T-helper 22 cell (primary cell): ENCODE data around the gene PPP1R1B.

ENCODE experiments used
- DNase-seq: peaks from one replicate; pipeline ENCODE4 v3.0.0-alpha.2; 2020; ENCODE audit warnings: low read depth

Gene PPP1R1B

DNA sequence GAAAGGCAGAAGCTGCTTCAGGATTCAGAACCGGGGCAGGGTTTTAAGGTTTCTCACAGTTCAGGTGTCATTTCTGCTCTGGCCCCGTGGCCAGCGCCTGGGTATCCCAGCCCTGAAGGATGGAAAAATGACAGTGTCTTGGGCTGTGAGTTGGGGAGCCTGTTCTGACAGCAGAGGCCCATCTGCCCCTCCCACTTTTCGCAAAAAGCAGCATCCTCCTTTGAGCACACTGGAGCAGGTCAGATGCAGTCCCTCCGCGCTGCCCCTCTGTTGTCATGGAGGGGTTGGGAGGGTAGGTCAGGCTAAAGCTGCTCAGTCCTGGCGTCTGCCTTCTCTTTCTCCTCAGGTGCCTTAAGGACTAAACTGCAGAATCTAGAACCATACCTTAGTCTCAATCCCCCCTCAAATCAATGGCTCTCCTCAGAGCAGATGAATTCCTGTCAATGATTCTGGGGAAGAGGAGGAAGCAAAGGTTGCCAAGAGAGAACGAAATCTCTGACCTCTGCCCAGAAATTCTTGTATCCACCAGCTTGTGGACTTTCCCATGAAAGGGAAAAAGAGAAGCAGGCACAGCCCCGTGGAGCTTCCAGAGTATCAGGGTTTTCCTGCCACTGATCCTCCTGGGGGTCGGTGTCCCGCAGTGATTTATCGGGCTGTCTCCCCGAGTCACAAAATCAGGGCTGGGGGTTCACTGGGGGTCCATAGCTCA lies 26.3 kb upstream of the PPP1R1B start:
- no peak for DNase-seq

DNA sequence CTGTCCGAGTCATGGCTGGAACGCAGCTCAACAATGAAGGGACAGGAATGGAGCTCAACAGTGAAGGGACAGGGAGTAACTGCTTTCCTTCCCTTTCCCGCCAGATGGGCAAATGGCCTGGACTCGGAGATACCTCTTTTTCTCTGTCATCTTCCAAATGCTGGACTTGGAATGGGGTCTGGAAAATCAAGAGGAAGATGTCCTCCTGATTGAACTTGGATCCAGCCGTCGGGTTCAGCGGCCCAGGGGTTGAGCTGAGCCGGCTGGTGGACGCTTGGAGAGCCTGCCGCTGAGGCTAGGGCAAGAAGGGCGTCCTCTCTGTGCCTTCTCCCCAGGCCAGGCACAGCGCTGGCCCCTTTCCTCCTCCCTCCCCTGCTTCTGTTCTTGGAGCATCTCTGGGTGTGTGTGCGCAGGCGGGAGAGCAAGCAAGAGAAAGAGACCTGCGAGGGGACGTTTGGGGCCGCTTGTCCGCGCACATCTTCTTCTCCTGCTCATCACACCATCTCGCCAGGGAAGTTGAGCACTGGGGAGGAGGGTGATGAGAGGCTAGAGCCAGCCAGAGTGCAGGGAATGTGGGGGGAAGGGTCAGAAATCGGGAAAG lies 25.7 kb upstream of the PPP1R1B start:
- DNase-seq = no peak

DNA sequence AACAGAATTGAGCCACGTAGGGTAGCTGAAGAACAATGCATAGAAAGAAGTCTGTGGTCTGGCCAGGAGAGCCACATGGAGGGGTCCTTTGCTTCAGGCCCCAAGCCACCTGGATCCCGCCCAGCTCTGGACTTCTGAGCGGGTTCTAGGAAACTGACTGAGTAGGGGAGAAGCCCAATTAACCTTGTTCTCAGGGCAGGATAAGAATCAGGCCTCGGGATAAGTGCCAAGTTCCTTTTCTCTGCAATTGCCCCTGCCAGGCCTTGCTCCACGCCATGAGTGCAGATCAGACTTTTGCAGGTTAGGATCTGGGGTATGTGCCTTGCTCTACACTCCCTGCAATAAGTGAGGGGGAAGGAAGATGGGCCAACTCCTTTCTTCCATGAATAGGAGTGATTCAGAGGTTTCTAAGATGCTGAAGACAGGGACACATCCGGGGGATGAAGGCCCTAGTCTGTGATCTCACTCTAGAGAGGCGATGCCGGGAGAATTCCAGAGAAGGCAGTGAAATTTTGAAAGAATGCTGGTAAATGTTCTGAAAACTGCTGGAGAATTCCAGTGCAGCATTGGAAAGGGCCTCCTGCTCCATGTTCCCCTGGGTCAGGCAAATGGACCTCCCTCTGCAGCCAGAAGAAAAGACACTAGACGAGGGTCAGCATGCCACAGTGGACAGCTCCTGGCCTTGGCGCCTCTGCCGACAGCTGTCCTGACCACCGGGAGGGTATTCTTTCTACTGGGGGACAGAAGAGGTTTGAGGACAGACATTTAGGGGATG lies 24.8 kb upstream of the PPP1R1B start:
- no peak for DNase-seq

DNA sequence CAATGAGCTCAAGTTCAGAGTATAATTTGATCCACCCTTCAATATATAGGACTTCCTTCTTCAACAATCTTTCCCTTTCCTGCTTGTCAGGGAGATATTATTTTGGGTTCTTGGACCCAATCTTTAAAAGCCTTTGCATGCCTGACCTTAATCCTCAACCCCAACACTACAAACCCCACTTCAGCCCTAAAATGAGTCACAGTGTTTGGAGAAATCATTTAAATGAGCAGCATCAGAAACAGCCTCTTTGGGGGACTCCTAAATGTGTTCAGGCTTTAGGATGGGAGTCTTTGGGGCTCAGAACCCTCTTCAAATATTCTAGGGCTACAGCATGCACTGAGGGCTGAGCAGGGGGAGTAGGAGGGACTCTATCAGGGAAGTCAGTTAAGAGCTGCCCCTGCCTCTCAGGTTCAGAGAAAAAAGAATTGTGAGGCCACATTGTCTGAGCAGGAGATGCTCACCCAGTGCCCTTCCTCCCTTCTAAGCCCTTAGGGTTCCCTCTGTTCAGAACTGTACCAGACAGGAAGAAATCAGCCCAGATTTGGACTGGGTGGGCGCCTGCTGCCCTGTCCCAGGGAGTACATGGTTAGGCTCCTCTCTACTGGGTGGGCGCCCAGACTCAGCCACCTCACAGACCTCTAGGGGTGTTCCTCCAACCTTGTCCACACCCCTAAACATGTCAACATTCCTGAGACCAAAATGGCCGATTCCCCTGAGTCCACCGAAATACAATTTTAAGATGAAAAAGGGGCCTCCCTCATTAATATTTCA lies 24.0 kb upstream of the PPP1R1B start:
- DNase-seq = no peak

DNA sequence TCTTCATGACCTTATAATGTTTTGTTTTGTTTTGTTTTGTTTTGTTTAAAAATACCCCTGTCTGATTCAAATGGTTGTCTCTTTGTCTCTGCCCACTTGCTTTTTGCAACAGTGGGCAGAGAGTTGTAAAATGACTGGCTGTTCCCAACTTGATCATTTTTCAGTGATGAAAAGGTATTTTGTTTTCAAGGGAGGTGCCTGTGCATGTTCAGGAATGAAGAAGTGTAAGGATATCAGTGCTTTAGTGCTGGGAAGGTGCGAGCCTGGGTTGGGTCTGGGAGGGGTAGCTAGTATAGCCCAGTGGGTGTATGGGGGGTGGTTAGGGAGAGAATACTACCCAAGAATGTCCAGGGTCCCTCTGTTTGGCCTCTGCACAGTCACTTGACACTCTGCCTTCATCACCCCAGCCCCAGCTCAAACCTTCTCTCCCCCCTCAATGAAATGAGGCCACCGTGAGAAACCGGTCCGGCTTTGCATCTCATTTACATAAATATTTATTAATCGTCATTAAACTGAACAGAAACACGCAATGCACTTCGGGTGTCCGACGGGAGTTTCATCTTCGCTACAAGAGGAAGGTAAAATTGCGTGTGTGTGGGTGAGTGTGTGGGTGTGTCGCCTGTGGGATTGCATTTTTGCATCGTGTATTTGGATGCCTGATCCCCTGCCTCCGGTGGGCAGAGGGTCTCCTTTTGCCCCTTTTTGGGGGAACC lies 23.3 kb upstream of the PPP1R1B start:
- DNase-seq = no peak

DNA sequence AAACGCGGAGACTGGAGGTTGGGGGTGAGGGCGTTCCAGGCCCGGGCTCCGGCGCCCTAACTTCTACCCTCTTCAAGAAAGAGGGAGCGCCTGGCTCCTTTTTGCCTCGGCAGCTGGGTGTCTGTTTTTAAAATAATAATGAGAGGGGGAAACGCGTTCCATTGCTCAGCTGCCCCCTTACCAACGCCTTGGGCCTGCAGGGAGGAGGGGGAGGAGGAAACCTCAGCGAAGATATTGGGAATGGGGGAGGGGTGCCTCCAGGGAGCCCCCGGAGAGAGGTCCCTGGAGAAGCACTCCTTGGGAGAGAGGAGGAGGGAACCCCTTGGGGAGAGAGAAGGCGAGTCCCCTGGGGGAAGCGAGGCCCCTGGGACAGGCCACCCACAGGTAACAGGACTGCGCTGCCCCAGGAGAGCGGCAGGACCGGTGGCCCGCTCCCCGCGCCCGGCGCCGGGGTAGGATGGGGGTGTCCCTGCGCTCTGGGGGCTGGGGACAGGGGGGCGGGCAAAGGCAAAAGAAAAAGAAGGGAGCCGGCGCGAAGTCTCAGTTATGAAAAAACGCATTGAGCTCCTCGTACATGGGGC lies 21.8 kb upstream of the PPP1R1B start:
- DNase-seq = no peak

DNA sequence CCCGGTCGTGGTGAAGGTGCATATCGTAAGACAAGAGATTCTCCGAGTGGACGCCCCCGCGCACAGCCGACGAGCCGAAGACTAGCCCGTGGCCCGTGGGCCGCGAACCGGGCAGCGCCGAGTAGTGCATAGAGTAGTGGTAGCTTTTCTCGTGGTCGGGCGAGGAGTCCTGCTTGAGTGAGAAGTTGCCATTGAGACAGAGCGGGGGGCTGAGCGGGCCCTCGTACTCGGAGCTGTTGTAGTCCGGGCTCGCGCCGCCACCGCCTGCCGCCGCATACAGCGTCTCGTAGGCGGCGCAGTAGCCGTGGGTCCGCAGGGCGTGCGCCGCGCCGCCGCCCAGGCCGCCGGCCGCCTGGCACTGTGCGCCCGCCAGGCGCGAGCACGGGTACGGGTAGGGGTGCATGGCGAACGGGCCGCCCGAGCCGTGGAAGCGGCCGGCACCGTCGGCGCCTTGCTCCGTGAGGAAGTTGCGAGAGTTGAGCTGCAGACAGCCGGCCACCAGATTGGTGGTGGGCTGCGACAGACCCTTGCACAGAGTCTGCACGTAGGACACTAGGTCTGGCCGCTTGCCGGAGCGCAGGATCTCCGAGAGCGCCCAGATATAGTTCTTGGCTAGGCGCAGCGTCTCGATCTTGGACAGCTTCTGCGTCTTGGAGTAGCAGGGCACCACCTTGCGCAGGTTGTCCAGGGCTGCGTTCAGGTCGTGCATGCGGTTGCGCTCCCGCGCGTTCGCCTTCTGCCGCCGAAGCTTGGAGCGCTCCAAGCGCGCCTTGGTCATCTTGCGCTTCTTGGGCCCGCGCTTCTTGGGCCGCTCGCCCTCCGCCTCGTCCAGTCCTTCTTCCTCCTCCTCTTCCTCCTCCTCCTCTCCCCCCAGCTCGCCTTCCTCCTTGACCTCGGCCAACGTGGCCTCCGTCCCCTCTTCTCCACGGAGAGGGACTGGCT lies 21.0 kb upstream of the PPP1R1B start:
- DNase-seq = no peak

DNA sequence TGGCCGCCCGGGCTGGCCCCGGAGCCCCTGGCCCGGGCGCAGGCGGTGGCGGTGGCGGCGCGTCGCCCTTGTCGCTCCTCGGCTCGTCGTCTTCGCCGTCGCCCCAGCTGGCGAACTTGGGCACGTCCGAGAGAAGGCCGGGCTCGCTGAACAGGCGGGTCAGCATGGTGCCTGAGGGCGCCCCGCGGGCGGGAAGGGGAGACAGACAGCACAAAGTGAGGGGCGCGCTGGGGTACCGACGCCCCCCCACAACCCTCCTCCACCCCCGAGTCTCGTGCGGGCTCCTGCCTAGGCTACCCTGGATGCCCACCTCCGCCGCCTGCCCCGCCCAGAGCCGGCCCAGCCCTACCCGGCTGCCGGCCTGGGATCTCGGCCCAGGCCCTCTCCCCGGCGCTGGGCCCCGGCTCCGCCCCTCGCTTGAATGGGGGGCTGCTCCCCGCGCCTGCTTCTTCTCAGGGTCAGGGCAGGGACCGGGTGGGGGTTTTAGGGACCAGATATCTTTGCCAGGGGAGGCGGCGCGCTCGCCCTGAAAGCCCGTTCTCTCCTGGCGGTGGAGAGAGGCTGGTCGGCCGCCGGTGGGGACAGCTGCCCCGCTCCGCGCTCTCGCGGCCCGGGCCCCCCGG lies 20.2 kb upstream of the PPP1R1B start:
- DNase-seq = no peak

DNA sequence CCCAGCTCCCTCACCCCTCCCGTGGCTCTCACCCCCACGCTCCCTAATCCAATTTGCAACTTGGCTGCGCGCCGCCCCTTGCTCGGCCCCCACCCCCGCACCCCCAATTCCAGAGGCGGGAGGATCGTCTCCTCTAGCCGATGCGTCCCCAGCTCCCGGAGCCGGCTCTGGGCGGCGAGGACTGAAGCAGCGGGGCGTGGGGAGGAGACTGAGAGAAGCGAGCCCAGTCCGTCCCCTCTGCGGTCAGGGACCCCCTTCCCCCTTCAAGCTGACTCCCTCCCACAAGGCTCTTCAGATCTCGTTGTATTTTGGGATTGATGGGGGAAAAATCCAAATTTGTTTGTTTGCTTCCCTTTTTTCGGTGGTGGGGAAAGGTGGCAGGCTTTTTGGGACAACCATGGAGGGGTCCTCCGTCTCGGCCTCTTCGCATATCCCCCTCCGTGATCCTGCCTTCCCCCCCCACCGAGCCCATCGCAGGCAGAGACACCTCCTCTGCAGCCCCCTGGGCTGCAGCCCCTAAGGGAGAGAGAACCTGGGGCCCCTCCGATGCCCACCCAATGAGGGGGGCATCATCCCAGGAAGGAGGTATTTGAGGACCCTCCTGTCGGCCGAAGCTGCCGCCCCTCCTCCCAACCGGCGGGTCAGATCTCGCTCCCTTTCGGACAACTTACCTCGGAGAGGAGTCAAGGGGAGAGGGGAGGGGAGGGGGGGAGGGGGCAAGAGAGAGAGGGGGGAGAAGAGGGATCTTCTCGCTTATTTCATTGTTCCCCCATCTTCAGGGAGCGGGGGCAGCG lies 19.5 kb upstream of the PPP1R1B start:
- no peak for DNase-seq

DNA sequence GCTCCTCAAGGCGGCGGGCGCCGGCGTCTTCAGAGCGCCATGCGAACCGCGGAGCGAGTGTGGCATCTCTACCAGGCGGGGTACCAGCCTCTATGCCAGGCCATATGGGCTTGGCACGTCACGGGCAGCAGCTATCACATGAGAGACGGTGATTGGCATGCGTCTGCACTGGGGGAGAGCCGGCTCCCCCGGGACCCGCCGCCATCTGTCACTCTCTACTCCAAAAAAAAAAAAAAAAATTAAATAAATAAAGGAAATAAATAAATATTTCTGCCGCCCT lies 19.0 kb upstream of the PPP1R1B start, which contains the start of gene NEUROD2:
NEUROD2 (minus strand) TSS at position 70 of the 280 bp plus-strand sequence. CDS start 1,321 bp downstream, outside the sequence.
- no peak for DNase-seq

DNA sequence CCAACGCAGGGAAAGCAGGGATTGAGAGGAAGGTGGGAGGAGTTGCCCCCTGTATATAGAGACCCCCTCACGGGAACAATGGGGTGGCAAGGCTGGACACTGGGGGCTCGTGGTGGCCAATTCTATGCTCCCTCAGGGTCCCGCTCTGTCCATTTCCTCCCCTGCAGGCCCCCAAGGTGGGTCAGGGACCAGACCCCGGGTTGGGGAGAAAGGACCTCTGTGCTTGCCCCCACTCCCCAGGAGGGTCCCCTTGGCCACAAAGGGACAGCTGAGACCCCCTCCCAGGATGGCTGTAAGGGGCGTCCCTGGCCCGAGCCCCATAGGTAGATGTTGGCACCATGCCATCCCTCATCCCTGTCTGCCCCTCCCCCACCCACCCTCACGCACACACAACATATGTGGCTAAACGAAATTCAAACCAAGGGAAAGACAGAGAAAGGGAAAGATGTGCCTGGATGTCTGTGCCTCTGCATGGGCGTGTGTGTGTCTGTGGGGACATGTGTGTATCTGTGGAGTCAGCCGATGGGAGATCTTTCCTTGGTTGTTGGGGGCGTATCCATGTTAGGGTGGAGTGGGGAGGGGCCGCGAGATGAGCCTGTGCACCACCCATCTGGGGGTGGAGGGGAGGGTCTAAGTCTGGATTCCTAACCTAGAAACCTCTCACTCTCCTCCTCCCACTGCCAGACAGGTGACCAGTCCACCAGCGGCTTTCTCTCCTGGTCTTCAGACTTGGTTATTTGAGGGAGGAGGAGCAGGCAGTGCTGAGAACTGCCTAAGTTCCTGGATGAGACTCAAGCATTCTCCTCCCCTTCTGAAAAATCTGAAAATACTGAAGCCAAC lies 18.4 kb upstream of the PPP1R1B start:
- no peak for DNase-seq

DNA sequence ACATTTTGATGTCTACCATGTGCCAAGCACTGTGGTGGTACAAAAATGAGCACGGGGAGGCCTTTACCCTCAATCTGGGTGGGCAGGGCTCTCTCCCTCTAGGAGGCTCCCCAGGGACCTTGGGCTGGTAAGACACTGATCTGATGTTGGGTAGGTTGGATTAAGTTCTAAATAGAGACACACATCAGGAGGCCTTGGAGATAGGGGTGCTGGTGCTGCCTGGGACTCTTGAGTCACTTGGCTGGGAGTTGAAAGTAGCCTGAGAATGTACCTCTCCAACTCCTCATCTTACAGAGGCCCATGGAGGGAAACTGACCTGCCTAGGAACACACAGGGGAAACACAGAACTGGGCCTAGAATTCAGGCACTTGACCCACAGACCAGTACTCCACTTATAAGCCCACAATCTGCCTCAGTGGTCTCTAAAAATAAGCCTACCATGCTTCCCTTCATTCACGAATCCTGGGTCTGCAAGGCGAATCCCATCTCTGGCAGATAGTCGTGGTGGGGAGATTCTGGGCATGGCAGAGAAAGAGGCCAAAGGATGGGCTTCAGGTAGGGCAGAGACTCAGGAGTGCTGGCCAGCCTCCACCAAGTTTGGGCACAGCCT lies 17.2 kb upstream of the PPP1R1B start:
- DNase-seq = no peak

DNA sequence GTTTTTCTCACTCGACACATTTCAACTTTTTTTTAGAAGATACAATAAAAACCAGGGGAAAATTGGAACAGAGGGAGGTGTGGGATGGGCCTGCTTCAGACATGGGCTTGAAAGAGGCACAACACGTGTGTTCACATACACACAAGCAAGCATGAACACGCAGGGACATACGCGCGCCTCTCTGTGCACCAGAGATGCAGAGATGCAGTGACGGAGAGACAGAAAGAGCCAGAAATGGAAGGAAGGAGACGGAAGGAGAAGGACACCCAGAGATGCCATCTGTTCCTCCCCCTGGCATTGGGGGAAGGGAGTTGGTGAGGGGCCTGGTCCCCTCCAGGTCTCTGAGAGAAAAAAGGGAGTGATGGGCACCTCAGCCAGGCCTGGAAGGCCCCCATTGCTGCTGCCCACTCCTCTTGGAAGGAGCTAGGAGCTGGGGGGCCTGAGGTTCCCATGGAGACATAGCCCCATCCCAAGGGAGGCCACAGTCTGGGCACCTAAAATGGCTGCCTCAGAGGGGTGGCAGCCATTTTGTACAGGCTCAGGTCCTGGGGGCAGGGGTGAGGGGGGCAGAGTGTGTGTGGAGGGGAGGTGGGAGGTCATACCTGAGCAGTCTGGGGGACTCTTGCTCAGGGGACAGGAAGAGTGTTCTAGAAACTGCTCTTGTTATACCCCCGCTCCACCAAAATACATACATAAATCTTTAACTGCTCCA lies 15.2 kb upstream of the PPP1R1B start:
- no peak for DNase-seq

DNA sequence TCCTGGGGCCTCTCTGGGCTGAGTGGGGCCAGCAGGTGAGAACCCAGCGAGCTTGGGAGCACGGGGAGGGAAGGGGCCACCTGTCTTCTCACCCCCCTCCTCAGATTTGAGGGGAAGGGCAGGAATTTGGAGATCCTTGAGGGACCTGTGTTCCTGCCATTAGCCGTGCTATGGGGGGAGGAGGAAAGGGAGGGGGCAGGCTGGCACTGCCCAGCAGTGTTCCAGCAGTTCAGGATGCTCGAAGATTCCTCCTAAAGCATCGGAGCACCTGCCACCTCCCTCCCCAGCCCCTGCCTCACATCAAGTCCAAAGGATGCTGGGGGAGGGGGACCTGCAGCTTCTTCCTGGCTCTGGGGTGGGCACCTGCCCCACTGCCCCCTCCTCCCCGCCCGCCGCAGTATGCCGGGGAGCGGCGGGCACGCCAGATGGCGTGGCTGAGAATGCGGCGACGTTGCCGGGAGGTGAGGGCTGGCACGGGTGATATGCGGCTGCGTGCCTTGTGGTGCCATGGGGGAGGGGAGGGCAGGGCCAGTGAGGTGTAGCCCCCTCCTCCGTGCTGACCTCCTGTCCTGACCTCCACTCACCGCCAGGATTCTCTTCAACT lies 14.4 kb upstream of the PPP1R1B start:
- DNase-seq = no peak

DNA sequence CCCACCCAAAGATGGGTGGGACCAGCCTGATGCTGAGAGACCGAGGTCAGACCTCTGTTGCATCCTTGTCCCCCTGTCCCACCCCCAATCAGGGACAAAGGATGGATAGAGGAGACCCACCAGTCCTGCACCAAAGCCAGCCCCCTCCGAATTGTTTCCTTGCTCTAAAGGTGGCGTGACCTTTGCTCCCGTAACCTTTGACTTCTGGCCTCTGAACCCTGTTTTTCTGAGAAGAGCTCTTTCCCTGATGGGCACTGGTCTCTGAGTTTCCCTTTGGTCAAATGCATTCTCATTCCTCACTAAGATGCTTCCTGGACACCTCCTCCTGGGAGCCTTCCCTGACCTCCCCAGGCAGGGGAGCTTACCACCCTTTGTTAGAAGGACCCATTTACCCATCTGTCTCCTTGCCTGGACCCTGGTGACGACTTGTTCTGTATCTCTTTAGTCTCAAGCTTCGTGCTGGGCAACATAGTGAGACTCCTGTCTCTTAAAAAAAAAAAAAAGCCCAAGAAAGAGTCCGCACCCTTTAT lies 13.8 kb upstream of the PPP1R1B start:
- DNase-seq = no peak

DNA sequence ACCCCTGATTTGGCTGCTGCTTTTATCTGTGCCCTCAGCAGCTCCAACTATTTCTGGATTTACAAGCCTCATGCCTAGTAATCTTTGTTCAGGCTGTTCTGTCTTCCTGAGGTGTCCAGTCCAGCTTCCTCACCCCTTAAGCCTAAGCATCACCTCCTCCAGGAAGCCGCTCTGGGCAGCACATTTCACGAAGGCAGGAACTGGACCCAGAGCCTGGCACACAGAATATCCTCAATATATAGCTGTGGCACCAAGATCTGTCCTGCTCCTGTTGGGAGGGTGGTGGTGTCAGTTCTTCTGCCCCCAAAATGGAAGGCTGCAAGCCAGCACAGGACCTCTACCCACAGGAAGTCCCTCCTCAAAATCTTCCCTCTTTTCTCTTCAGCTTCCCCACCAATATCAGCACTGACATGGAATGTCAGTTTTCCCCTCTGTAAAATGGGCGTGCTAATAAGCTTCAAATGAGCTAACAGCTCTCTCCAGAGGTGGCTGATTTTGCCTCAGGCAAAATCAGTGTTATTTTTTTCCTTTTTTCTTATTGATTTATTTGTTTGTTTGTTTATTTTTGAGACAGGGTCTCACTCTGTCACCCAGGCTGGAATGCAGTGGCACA lies 12.1 kb upstream of the PPP1R1B start:
- DNase-seq = no peak
